Caco-2 (cell line): ENCODE data around the gene GABRB1. TPM values are rescaled to one million over a fixed set of nuclear protein-coding genes. Genes with fewer than 3 reads are reported as not detected.

ENCODE experiments used
- BruUV-seq: library from RNA; stranded (reverse); fragments of 400-500 nt; replicated peaks from 2 replicates; lab custom pipeline; 2021; lab: Mats Ljungman, UMichigan
- CTCF ChIA-PET: fragments of 300-600 bp; sonication (Branson Sonifier 250); formaldehyde crosslinking; loops from one replicate; lab custom pipeline; 2022; ENCODE audit warnings: antibody characterized with exemption; lab: Charles Lee
- POLR2A ChIA-PET: fragments of 300-600 bp; sonication (Branson Sonifier 250); formaldehyde crosslinking; loops from one replicate; lab custom pipeline; 2022; ENCODE audit warnings: antibody characterized with exemption; lab: Charles Lee
- DNase-seq, 2 experiments: peaks; one replicate each; pipeline versions ENCODE4 v3.0.0 to v3.0.0-alpha.2; 2020 to 2022
- H3K27me3 ChIP-seq: replicated peaks from 2 replicates; pipeline ENCODE4 v1.6.0; 2011; ENCODE audit warnings: low read length; ENCODE audit not compliant: control insufficient read depth, insufficient read depth
- H3K36me3 ChIP-seq: 2 replicates; pipeline ENCODE4 v1.5.1; 2011; ENCODE audit warnings: low read length; ENCODE audit not compliant: control insufficient read depth, insufficient read depth
- H3K4me1 ChIP-seq: fragments of 250-450 bp; sonication (Bioruptor Pico); 2 replicates; pipeline ENCODE4 v1.5.1; 2020; ENCODE audit warnings: mild to moderate bottlenecking
- H3K4me3 ChIP-seq: 2 replicates; pipeline ENCODE4 v1.5.1; 2011; ENCODE audit warnings: low read depth, mild to moderate bottlenecking, control low read depth, low read length
- H3K9me3 ChIP-seq: fragments of 250-450 bp; sonication (Bioruptor Pico); 2 replicates; pipeline ENCODE4 v1.5.1; 2020; ENCODE audit warnings: mild to moderate bottlenecking, moderate library complexity
- H3K27ac Mint-ChIP-seq: one replicate; pipeline ENCODE4 v1.8.0; 2022; ENCODE audit warnings: mixed read lengths; ENCODE audit not compliant: unreplicated experiment
- H3K27me3 Mint-ChIP-seq: one replicate; pipeline ENCODE4 v1.8.0; 2022; ENCODE audit warnings: mixed read lengths; ENCODE audit not compliant: insufficient read depth, unreplicated experiment
- H3K36me3 Mint-ChIP-seq: one replicate; pipeline ENCODE4 v1.8.0; 2022; ENCODE audit warnings: mild to moderate bottlenecking, mixed read lengths; ENCODE audit not compliant: insufficient read depth, unreplicated experiment
- H3K4me1 Mint-ChIP-seq: one replicate; pipeline ENCODE4 v1.8.0; 2022; ENCODE audit warnings: low read depth, mixed read lengths; ENCODE audit not compliant: unreplicated experiment
- H3K4me3 Mint-ChIP-seq: one replicate; pipeline ENCODE4 v1.8.0; 2022; ENCODE audit warnings: mild to moderate bottlenecking, moderate library complexity, mixed read lengths; ENCODE audit not compliant: unreplicated experiment
- H3K9me3 Mint-ChIP-seq: one replicate; pipeline ENCODE4 v1.8.0; 2022; ENCODE audit warnings: mixed read lengths; ENCODE audit not compliant: unreplicated experiment
- intact Hi-C: fragments of 100-400 bp; cut with micrococcal nuclease; formaldehyde crosslinking; loops from one replicate; pipeline ENCODE4 v1.10.0; 2022; ENCODE audit not compliant: unreplicated experiment
- total RNA-seq: library from RNA; stranded (reverse); gene quantifications from 2 replicates; pipeline ENCODE4 v1.2.3, GENCODE V29; 2022
- TF ChIP-seq, protein P1 (sequence below), 2 experiments: fragments of 200-600 bp in 1 of 2; IDR thresholded peaks; 1 replicate in 1 of 2; 2 replicates in 1 of 2; pipeline versions ENCODE4 v1.5.1 to v1.8.0; 2011 to 2022; ENCODE audit warnings: antibody characterized with exemption in 1 of 2, control low read depth in 1 of 2, inconsistent platforms in 1 of 2, low read depth in 1 of 2, low read length in 1 of 2, mild to moderate bottlenecking in 1 of 2, moderate library complexity in 1 of 2; ENCODE audit not compliant: insufficient read depth in 1 of 2, severe bottlenecking in 1 of 2, unreplicated experiment in 1 of 2

GABRB1 gene
- total RNA-seq, 1 experiment from 2014 or later, result 10.3 TPM

DNA sequence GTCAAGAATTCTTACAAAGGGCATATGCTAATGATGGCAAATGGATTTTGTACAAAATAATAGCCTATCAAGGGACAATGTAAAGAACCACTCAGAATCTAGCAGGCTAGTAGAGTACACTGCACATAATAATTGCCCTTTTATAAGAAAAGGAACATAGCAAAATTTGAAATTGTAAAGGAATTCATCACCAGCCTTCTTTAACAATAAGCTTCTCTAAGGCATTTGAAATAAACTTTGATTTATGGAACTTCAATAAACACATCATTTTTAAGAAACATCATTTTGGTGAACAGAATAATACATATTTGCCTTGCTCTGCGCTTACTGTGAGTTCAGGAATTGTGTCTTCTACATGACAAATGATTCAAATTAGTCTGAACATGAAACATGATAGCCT is 444.0 kb downstream of the GABRB1 start:
- POLR2A ChIA-PET, result no interaction called here
- H3K9me3 ChIP-seq, result no peaks in the 10 kb centered on the region; the same call in 1 of the 2 replicates
- Mint-ChIP-seq H3K4me1 (peaks cover 27% of the 10 kb centered on the region), H3K4me3 (no peak overlapping the region), H3K27me3 (no peaks in the 10 kb centered on the region), H3K27ac (no peak overlapping the region), H3K9me3 (no peaks in the 10 kb centered on the region), H3K36me3 (peaks cover 6% of the 10 kb centered on the region)
- no TSS peak for BruUV-seq
- H3K27me3 ChIP-seq, result no peaks in the 10 kb centered on the region
- H3K4me1 ChIP-seq, result peaks cover 44% of the 10 kb centered on the region
- CTCF ChIA-PET, result interaction anchor here (0.7 kb wide), 1 partner anchor 9 kb away, joined by 3 read pairs; the partner anchor contains the start of gene ATP10D
- no peak for DNase-seq
- H3K4me3 ChIP-seq, result no peak overlapping the region
- no peaks in the 10 kb centered on the region for H3K36me3 ChIP-seq
- TF ChIP-seq, protein P1, sequence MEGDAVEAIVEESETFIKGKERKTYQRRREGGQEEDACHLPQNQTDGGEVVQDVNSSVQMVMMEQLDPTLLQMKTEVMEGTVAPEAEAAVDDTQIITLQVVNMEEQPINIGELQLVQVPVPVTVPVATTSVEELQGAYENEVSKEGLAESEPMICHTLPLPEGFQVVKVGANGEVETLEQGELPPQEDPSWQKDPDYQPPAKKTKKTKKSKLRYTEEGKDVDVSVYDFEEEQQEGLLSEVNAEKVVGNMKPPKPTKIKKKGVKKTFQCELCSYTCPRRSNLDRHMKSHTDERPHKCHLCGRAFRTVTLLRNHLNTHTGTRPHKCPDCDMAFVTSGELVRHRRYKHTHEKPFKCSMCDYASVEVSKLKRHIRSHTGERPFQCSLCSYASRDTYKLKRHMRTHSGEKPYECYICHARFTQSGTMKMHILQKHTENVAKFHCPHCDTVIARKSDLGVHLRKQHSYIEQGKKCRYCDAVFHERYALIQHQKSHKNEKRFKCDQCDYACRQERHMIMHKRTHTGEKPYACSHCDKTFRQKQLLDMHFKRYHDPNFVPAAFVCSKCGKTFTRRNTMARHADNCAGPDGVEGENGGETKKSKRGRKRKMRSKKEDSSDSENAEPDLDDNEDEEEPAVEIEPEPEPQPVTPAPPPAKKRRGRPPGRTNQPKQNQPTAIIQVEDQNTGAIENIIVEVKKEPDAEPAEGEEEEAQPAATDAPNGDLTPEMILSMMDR (IDR thresholded peaks at IDR 0.05; ENCODE audit: insufficient read depth in 1 of 2, low read depth in 1 of 2, low read length in 1 of 2, severe bottlenecking in 1 of 2, unreplicated experiment in 1 of 2), result no peak
- intact Hi-C loops, result no loop called here

Other genes with a start within 250 kb of the GABRB1 start
- gene COX7B2, start 122.3 kb upstream of the GABRB1 start, total RNA-seq, result not detected in 2 replicates
- 7.9 and 8.1 TPM in 2 replicates for gene GABRA4, start 38.0 kb upstream of the GABRB1 start, total RNA-seq